GM18907 (cell line): ENCODE data around the gene ZFP36L1.

Experiments
- ATAC-seq: cut with Tn5 transposase; IDR thresholded peaks from one replicate; pipeline ENCODE4 v1.9.1; 2021; ENCODE audit warnings: mild to moderate bottlenecking, moderate library complexity; ENCODE audit not compliant: unreplicated experiment

ZFP36L1 gene

DNA sequence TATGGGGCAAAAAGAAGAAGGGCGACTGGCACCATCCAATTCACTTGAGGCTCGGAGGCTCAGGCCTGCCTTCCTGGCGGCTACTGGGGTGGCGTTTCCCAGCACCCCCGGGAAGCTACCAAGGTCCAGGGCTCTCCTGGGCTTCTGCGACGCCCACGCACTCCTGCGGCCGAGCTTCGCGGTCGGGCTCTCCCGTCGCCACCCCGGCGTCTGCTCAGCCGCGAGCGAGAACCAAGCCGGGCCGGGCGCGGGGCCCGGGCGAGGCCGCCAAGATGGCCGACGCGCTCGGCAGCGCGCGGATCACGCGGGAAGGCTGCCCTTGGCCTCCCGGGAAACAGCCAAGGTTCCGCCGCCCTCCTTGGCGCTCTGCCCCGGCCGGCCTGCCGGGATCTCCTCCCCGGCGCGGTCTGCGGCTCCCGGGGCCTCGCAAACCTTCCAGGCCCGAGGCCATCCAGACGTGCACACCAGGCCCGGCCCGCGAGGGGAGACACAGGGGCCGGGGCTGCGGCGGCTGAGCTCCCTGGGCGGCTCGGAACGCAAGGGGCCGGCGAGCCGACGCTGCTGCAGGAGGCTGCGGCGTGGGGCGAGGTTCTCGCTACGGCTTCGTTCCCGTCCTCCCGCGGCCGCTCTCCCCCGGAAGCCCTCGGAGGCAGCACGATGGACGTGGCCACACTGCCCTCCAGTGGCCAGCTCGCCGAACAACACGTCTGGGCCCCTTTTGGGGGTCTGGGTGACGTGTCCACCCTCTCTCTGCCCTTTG, 23.5 kb upstream of the ZFP36L1 start:
- ATAC-seq, result peak; percentile 40

DNA sequence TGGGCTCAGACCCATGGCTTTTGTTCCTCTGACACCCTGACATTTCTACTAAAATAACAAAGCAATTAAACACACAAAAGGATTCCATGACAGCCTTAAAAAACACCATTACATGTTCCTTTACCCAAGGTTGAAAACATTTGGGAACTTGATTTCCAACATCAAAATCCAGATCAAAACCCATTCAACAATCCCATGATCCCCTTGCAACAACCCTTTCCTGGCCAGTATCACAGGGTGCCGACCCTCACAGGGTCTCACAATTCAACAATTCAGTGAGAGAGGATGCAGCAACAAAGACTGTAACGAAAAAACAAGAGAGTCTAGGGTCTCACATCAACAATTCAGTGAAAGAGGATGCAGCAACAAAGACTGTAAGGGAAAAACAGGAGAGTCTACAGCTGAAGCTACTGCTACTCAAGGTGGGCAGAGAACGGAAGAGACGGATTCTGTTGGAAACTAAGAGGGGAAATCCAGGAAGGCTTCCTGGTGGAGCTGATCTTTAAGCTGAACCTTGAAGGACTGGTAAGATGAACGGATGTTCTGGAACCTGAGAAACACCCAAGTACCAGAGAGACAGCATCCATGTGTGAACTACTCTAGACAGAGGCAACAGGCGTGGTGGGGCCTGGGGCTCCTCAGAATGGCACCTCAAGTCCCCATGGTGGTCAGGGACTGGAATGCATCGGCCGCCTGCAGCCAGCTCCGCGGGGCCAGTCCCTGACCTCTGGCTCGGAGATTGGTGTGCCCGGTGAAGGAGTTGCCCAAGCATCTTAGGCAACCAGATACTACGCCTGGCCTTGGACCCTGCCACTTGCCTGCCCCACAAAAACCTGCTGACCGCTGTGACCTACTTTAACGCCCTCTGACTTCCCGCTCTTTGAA, 22.7 kb upstream of the ZFP36L1 start:
- peak; percentile 3 for ATAC-seq

DNA sequence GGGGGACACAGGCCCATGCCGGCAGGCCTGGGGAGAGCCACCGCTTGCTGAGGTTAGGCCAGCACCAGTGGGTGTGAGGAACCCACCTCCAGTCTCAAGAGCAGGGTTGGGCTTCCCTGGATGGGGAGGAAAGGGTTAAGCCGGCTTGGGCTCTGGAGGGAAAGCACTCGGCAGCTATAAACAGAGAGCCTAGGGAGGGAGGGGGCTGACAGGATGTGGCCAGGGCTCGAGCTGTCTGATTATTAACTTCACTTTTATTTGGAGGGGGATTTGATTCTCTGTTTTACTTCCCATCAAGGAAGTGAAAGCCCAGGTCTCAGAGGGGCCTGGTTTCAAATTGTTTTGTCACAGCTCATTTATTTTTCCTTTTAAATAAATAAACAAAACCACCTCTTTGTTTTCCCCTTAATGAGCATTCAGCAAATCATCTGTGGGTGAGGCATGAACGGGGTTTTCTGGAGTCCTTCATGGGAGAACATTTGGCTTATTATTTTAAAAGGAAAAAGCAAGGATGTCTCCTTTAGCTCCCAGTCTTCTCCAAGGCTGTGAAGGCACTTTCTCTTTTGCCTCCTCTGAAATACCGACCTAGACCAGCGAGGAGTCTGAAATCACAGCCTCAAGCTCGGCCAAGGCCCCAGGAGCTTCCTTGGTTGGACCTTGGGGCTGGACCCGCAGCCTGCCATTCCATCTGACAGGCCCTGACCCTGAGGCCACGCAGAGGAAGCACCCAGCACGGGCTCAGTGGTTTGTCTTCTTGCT, 21.9 kb upstream of the ZFP36L1 start:
- ATAC-seq, result peak; percentile 47

DNA sequence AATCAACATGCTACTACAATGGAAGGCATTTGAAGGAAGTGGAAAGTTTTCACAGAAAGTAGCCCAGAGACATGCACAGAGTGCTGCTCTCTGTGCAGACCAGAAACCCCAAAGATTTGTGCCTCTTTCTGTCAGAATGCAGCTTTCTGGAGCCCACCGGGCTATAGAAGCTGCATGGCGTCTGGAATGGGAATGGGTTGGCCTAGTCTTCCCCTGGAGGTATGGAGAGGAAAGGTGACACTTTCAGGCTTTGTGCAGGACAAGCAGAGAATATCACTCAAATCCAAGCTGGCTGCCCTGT, 21.3 kb upstream of the ZFP36L1 start:
- no peak for ATAC-seq

DNA sequence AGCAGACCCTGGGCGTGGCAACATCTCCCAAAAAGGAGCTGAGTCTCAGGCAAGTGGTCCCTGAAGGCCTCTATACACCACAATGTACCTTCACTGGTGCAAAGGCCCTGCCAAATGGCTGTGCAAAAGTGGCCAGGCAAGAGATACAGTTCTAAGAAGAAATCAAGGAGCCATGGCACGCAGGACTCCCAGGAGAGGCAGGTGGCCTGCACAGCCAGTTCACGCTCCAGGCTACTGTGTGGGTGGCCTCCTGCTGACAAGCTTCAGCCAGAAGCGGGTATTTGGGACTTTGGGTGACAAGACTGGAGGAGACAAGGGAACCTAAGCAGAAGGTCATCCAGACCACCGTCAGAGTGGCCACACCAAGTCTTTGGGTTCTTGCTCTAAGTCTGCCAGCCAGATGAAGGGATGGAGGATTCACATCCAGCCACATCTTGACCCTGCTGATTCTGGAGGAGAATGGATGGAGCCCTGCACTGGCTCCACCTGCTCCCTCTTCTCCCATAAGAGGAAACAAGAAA, 20.5 kb upstream of the ZFP36L1 start:
- ATAC-seq, result no peak

DNA sequence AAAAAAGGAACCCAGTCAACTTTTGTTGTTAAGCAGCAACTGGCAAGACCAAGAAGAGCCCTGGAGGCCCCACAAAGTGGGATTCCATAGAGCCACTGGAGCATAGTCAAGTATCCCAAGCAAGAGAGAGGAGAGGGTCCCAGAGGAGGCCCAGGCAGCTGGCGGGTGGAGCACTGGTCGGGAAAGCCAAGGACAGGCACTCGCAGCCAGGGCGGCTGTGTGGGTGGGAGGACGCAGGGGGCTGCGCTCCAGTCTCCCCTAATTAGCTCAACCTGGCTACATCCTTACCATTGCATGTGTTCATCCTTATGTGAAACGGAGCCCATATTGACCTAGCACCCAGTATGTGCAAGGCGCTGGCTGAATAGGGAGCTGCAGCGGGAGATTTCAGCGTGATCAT, 18.3 kb upstream of the ZFP36L1 start:
- no peak for ATAC-seq

DNA sequence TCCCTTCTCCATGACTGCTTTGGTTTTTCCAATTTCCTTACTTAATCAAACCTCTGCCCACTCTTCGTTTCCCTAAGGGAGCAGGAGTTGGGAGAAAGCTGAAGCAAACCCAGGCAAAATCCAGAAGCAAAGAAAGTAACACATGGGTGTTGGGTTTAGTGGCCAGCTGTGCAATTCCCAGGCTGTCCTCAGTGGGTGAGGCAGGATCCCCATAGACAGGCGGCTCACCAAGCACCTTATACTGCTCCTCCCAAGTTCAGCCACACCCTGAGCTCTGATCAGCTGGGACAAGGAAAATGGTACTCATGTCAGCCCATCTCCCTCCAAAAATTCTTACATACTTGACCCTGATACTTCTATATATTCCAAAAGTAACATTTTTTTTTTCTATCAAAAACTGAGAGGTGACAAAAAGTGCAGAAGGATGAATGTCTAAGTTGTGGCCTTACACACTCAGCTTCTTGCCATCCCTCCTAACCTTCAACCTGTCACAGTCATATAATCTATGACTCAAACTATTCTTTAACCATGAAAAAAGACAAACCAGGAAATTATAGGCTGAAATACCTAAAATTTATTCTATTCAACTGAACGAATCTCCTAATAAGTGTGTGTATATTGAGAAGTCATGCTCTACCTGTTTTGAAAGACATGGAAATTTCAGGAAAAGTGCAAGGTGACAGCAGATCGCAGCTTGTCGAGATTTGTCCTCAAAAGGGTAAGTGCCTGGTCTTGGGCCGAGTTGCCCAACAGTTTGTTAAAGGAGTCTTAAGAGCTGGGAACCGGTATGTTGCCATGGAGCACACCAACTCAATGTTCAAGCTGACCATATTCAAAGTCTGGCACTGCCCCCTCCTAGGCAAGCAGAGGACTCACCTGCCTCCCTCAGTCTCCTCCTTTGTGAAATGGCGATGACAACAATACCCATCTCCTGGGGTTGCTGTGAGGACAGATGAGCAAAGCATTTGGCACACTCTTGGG, 17.6 kb upstream of the ZFP36L1 start:
- no peak for ATAC-seq

DNA sequence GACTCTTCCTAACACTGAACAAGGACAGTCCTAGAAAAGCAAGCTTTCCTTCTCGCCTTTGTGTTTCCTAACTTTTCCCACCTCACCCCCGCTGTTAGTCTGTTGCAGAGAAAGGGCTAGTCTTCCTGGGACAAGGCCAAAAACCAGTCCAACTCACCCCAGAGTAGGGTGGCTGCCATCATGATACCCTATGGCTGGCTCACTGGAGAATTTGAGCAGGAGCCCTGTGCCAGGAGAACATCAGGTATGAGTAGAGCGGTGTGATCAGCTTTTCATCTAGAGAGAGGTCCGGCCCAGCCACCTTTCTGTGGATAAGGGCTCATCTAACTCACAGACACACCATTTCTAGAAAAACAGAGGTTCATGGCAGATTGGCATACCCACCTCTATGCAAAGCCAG, 16.7 kb upstream of the ZFP36L1 start:
- no peak for ATAC-seq

DNA sequence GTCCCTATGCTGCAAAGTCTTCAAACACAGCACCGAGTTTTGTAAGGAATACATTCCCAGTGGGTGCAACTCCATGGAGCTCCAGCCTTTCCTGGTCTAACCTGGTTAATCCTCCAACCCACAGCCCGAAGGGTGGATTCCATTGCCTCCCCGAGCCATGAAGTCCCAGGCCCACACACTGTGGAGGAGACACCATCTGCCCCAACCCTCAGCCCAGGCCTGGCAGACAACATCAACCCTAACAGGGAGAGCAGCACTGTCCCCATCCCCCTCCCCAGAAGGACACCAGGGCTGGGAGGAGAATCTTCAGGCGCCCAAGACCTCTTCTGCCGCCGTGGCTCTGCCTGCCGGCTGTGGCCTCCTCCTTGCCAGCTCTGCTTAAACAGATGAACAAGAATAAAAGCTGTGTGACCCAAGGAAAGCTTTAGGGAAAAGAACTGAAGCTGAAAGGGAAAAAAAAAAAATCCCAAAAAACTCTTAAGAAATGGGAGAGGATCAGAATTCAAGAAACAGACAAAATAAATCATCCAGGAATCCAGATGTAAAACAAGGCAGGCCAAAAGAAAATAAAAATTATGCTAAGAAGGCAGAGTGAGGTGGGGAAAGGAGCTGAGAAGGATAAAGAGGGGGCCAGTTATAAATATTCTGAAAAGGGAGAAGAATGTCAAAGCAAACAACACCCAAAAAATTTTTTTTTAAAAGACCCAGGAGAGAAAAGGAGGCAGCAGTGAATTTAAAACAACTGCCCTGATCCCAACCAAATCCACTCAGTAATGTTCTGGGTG, 16.0 kb upstream of the ZFP36L1 start:
- ATAC-seq, result no peak

DNA sequence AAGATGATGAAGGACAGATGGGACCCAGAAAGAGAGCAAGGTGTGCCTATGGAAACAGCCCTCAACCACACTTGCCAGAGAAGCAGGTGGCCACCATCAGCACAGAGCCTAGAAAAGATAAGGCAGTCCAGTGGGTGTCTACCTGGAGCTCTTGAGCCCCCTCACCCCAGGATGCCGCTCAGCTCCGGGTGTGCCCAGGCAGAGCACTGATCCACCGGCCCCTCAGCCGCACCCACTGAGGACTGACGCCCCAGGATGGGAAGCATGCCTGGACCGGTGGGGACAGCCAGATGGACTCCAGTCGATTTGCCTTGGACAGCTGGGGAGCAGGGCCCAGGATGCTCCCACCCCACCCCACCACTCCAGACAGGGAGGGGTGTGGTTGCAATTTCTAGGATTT, 15.1 kb upstream of the ZFP36L1 start:
- ATAC-seq, result no peak

DNA sequence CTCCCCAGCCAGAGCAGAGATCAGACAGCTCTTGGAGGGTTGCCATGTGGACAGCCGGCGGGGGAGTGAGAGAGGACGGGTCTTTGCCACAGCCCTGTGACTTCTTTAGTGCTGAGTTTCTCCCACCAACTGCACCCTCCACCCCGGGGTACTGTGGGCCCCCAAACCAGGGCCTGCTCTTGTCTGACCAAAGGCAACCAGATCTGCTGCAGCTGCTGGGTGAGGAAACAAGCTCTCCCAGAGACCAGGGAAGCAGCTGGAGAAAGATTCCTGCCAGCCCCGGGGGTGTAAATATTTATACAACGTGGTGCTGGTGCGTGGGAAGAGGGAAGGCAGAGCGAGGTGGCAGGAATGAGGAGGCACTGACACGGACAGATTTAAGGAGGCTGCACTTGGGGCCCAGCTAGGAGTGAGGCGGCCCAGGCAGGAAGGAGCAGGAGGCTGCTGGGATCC, 14.3 kb upstream of the ZFP36L1 start:
- ATAC-seq, result no peak

DNA sequence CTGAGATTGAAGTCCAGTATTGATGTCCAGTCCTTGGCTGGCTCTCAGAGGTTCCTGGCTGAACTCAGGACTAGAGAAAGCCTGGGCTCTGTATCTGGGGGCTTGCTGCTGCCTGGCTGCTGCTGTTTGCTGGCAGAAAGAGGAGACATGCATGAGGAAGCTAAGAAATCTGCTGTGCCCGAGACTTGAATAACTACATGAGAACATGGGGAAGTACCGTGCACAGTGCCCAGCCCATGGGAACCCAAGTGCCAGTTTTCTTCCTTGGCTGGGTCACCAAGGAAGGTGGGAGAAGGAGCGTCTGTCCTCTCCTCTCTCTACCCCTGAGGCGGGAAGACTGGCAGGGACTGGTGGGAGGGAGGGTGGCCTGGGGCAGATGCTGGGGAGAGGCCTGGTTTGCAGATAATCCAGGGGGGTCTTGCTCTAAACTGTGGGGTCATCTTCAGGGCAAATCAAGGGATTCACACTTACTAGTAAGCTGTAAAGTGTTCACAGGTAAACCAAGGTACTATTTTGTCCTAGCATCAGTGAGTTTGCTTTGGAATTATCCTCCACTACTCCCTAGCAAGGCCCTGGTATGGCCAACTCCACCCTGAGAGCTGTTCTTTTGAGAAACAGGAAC, 13.8 kb upstream of the ZFP36L1 start:
- peak; percentile 67 for ATAC-seq

DNA sequence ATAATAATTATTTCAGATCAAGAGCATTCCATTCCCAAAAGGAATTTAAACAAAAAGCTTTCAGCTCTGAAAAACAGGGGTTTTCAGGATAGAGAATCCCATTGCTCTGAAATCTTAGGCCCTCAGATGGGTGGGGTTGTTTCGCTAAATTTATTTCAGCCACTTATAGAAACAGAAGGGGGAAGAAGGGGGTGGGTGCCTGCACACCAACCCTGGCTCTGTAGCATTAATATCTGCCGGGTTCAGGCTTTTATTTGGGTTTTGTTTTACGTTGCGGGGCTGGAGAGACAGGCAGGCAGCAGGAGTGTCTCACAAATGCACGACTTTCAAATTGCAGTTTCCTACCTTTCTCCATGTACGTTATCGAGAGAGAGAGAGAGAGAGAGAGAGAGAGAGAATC, 12.5 kb upstream of the ZFP36L1 start:
- no peak for ATAC-seq

DNA sequence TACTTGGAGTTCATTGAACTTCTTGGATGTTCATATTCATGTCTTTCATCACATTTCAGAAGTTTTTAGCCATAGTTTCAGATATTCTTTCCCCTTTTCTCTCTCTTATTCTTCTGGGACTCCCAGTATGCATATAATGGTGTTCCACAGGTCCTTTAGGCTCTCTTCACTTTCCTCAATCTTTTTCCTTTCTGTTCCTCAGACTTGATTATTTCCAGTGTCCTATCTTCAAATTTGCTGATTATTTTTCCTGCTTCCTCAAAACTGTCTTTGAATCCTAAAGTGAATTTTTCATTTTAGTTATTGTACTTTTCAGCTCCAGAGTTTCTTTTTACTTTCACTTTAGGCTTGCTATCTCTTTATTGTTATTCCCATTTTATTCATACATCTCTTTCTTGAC, 8.8 kb upstream of the ZFP36L1 start:
- ATAC-seq, result no peak

DNA sequence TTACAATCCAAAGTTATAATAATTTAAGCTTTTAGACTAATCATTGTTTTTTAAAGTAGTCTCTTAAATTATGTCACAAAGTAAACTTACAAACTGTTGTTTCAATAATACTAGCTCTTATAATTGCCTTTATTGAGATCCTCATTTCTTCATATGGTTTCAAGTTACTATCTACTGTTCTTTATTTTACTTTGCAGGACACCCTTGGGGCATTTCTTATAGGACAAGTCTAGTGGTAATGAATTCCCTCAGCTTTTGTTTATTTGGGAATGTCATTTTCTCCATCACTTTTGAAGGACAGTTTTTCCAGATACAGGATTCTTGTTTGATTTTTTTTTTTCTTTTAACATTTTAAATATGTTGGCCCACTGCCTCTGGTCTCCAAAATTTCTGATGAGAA, 8.1 kb upstream of the ZFP36L1 start:
- no peak for ATAC-seq

DNA sequence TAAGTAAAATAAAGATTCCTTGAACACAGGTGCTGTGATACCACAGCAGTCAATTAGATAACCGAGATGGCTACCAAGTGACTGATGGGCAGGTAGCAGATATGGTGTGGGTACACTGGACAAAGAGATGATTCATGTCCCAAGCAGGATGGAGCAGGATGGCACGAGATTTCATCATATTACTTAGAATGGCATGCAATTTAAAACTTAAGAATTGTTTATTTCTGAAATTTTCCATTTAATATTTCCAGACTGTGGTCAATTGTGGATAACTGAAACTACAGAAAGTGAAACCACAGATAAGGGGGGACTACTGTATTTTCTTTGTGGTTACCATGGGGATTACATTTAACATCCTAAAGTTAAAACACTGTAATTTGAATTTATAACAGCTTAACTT, 7.5 kb upstream of the ZFP36L1 start:
- ATAC-seq, result no peak

DNA sequence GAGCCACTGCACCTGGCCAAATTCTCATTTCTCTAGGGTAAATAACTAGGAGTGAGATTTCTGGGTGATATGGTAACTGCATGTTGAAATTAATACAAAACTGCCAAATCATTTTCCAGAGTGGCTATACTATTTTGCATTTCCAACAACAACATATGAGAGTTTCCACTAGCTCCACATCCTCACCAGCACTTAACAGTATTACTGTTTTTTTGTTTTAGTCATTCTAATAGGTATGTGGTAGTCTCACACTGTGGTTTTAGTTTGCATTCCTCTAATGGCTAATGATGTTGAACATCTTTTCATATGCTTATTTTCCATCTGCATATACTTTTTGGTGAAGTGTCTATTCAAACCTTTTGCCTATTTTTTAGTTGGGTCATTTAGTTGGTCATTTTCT, 5.8 kb upstream of the ZFP36L1 start:
- ATAC-seq, result no peak

DNA sequence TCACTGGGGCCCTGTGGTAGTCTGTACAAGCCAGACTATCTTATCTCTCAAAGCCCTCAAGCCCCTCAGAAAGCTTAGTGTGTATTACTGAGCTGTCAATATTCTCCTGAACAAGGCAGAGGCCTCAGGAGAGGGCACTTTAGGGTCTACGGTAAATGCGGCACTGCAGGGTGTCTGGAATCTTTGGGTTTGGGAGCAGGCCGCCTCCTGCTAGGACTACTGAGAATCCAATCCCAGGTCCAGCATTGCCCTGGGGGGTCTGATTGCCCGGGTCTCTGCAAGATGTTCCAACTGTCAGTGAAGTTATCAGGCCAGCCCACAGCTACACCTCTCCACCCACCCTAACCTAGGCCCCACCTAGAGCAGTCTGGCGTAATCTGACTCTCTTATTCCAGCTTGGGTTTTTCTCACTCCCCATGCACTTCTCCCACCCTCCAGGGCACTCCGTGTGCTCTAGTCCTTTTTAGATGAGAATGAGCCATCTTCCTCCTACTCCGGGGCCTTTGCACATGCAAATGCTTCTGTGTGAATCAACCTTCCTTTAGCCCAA, 4.3 kb upstream of the ZFP36L1 start:
- no peak for ATAC-seq
